CD14-positive monocyte (primary cell): ENCODE measurements around the gene NEUROD1. TPM values are rescaled to one million over a fixed set of nuclear protein-coding genes. Genes with fewer than 3 reads are reported as not detected.

Experiments
- DNase-seq, 3 donors: peaks; one replicate each; pipeline ENCODE4 v3.0.0-alpha.2; 2011 to 2022
- H2AFZ ChIP-seq: 2 replicates; pipeline ENCODE4 v1.6.0; 2012; ENCODE audit warnings: mild to moderate bottlenecking, low read depth, low read length, inconsistent platforms; ENCODE audit not compliant: insufficient read depth, poor library complexity, severe bottlenecking
- H3K27ac ChIP-seq, 2 donors: 1 replicate in 1 of 2; 2 replicates in 1 of 2; pipeline ENCODE4 v1.5.1; 2012 to 2013; ENCODE audit warnings: low read length in 2 of 2, control low read depth in 1 of 2, inconsistent platforms in 1 of 2, low read depth in 1 of 2, mild to moderate bottlenecking in 1 of 2
- H3K27me3 ChIP-seq, 2 donors: one replicate each; pipeline versions ENCODE4 v1.6.0 to v1.6.1; 2011 to 2013; ENCODE audit warnings: low read length in 2 of 2; ENCODE audit not compliant: control insufficient read depth in 2 of 2, insufficient read depth in 2 of 2
- H3K36me3 ChIP-seq, 2 donors: replicated peaks in 1 of 2; 1 replicate in 1 of 2; 2 replicates in 1 of 2; pipeline versions ENCODE4 v1.5.1 to v1.6.1; 2012 to 2013; ENCODE audit warnings: low read length in 2 of 2, control low read depth in 1 of 2, inconsistent platforms in 1 of 2, mild to moderate bottlenecking in 1 of 2; ENCODE audit not compliant: insufficient read depth in 2 of 2, control insufficient read depth in 1 of 2
- H3K4me1 ChIP-seq, 2 donors: 1 replicate in 1 of 2; 2 replicates in 1 of 2; pipeline versions ENCODE4 v1.5.1 to v1.6.1; 2012 to 2013; ENCODE audit warnings: low read length in 2 of 2, control low read depth in 1 of 2, inconsistent platforms in 1 of 2, mild to moderate bottlenecking in 1 of 2, moderate library complexity in 1 of 2; ENCODE audit not compliant: insufficient read depth in 2 of 2, control insufficient read depth in 1 of 2
- H3K4me2 ChIP-seq: replicated peaks from 2 replicates; pipeline ENCODE3; 2012; ENCODE audit warnings: low read length, moderate library complexity, mild to moderate bottlenecking; ENCODE audit not compliant: poor library complexity, severe bottlenecking; ENCODE audit errors: extremely low read depth
- H3K4me3 ChIP-seq, 3 experiments: fragments of 200-600 bp in 1 of 3; sonication (generic) in 1 of 3; replicated peaks in 1 of 3; 1 replicate in 2 of 3; 2 replicates in 1 of 3; pipeline ENCODE4 v1.5.1; 2011 to 2013; ENCODE audit warnings: low read length in 3 of 3, mild to moderate bottlenecking in 3 of 3, control low read depth in 2 of 3, low read depth in 2 of 3, inconsistent platforms in 1 of 3, moderate library complexity in 1 of 3
- H3K79me2 ChIP-seq: 2 replicates; pipeline ENCODE4 v1.6.0; 2012; ENCODE audit warnings: mild to moderate bottlenecking, control low read depth, inconsistent platforms, low read length, moderate library complexity; ENCODE audit not compliant: insufficient read depth
- H3K9ac ChIP-seq: 2 replicates; pipeline ENCODE4 v1.6.0; 2017; ENCODE audit warnings: low read length, mild to moderate bottlenecking; ENCODE audit not compliant: insufficient read depth, poor library complexity, severe bottlenecking
- H3K9me3 ChIP-seq, 2 donors: replicated peaks in 1 of 2; 1 replicate in 1 of 2; 2 replicates in 1 of 2; pipeline versions ENCODE4 v1.5.1 to v1.6.1; 2012 to 2013; ENCODE audit warnings: low read length in 2 of 2, control low read depth in 1 of 2; ENCODE audit not compliant: control insufficient read depth in 1 of 2, insufficient read depth in 1 of 2
- H4K20me1 ChIP-seq: 2 replicates; pipeline ENCODE4 v1.6.0; 2012; ENCODE audit warnings: mild to moderate bottlenecking, low read length, control low read depth, moderate library complexity; ENCODE audit not compliant: insufficient read depth
- H3K27ac Mint-ChIP-seq, 7 donors: one replicate each; pipeline ENCODE4 v1.8.0; 2020; ENCODE audit warnings: mild to moderate bottlenecking in 7 of 7, mixed read lengths in 7 of 7, moderate library complexity in 6 of 7, inconsistent platforms in 2 of 7
- H3K27me3 Mint-ChIP-seq, 3 donors: one replicate each; pipeline ENCODE4 v1.8.0; 2021 to 2022; ENCODE audit warnings: low read depth in 3 of 3, mild to moderate bottlenecking in 3 of 3, mixed read lengths in 3 of 3, moderate library complexity in 3 of 3, inconsistent platforms in 1 of 3
- H3K36me3 Mint-ChIP-seq, 2 donors: one replicate each; pipeline ENCODE4 v1.8.0; 2020; ENCODE audit warnings: mixed read lengths in 2 of 2, inconsistent platforms in 1 of 2, mild to moderate bottlenecking in 1 of 2
- H3K4me1 Mint-ChIP-seq: one replicate; pipeline ENCODE4 v1.8.0; 2020; ENCODE audit warnings: mild to moderate bottlenecking, mixed read lengths
- H3K4me3 Mint-ChIP-seq, 2 donors: one replicate each; pipeline ENCODE4 v1.8.0; 2020; ENCODE audit warnings: mild to moderate bottlenecking in 2 of 2, mixed read lengths in 2 of 2, moderate library complexity in 1 of 2
- H3K9me3 Mint-ChIP-seq, 7 donors: one replicate each; pipeline ENCODE4 v1.8.0; 2020 to 2022; ENCODE audit warnings: mixed read lengths in 7 of 7, mild to moderate bottlenecking in 6 of 7, moderate library complexity in 6 of 7, inconsistent platforms in 2 of 7
- WGBS: methylation state at CpG from one replicate; pipeline ENCODE4 v1.1.5; 2013; ENCODE audit warnings: missing lambda C conversion rate; ENCODE audit not compliant: insufficient coverage; 5-methylcytosine and 5-hydroxymethylcytosine counted together
- intact Hi-C, 2 donors: fragments of 100-400 bp; cut with micrococcal nuclease; formaldehyde crosslinking; loops; one replicate each; pipeline versions ENCODE4 v1.15.0 to v1.15.1; 2023
- polyA plus RNA-seq, 3 donors: library from polyadenylated mRNA; depleted of rRNA in 1 of 3; unstranded in 2 of 3; stranded (reverse) in 1 of 3; fragments of 300-500 nt in 2 of 3; fragments of >200 nt in 1 of 3; fragmentation: Illumina TruSeq in 2 of 3; gene quantifications; 1 replicate in 2 of 3; 2 replicates in 1 of 3; pipeline ENCODE4 v1.2.3, GENCODE V29; 2012 to 2021
- TF ChIP-seq, protein P1 (sequence below): fragments of 200-600 bp; IDR thresholded peaks from one replicate; pipeline ENCODE4 v1.8.0; 2022; ENCODE audit warnings: antibody characterized with exemption, mild to moderate bottlenecking

NEUROD1 gene
- polyA plus RNA-seq, 3 donors = not detected

DNA sequence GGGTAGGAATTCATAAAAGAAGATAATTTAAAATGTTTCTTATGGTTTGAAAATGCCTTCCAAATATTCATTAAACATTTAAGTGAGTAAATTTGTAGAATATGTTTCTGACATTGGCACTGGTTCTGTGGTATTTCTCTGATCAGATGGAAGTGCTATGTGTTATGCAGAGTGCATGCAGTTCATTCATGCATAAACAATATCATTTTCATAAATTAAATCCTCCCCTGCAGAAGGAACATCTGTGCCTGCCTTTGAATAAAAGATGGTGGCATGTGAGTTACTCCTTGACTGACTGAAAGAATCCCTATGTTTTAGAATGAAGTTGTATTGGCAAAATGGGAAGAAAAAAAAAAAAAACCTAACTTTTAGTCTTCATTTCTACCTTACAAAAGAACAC, 5.9 kb downstream of the NEUROD1 start:
- peaks cover 33 to 49% (median 44%) of the 10 kb centered on the region in 3 donors for H3K27me3 Mint-ChIP-seq
- peaks cover 3 to 16% (median 8%) of the 10 kb centered on the region in 7 donors for H3K9me3 Mint-ChIP-seq

DNA sequence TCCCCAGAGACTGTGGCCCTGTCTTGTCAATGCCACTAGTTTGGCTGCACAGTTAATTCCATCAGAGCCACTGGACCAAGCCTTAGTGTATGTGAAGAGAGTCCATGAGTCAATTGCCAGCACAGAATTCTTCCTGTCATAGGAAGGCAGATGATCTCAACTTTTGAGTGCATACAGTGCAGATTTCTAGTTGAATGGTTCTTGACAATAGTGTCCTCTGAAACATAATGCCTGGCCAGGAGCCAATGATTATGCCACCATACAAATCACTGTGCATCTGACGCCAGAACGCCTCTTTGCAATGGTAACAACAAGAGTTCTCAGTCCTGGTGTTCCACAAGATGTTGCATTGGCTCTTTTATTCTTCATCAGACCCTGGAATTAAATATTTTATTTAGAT, 7.1 kb downstream of the NEUROD1 start:
- intact Hi-C loops = no loop called here
- H3K9me3 ChIP-seq = peaks cover 0 to 7% of the 10 kb centered on the region in 2 donors
- no peaks in the 10 kb centered on the region for H3K36me3 ChIP-seq
- H3K4me1 Mint-ChIP-seq = peaks cover 13% of the 10 kb centered on the region
- no peak for DNase-seq
- no CpG with 5 or more reads among the region's 2 CpGs for WGBS
- H3K4me3 Mint-ChIP-seq = no peak overlapping the region
- H3K79me2 ChIP-seq = no peaks in the 10 kb centered on the region
- peaks cover 24 to 42% (median 34%) of the 10 kb centered on the region in 3 donors for H3K27me3 Mint-ChIP-seq
- TF ChIP-seq, protein P1, sequence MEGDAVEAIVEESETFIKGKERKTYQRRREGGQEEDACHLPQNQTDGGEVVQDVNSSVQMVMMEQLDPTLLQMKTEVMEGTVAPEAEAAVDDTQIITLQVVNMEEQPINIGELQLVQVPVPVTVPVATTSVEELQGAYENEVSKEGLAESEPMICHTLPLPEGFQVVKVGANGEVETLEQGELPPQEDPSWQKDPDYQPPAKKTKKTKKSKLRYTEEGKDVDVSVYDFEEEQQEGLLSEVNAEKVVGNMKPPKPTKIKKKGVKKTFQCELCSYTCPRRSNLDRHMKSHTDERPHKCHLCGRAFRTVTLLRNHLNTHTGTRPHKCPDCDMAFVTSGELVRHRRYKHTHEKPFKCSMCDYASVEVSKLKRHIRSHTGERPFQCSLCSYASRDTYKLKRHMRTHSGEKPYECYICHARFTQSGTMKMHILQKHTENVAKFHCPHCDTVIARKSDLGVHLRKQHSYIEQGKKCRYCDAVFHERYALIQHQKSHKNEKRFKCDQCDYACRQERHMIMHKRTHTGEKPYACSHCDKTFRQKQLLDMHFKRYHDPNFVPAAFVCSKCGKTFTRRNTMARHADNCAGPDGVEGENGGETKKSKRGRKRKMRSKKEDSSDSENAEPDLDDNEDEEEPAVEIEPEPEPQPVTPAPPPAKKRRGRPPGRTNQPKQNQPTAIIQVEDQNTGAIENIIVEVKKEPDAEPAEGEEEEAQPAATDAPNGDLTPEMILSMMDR = no peak
- H3K36me3 Mint-ChIP-seq = peaks cover 0 to 2% of the 10 kb centered on the region in 2 donors
- no peak overlapping the region for H2AFZ ChIP-seq
- no peaks in the 10 kb centered on the region for H4K20me1 ChIP-seq
- peaks cover 0 to 5% of the 10 kb centered on the region in 2 donors for H3K4me1 ChIP-seq
- H3K9ac ChIP-seq = no peak overlapping the region
- no peak overlapping the region for H3K4me3 ChIP-seq
- no peak overlapping the region for H3K4me2 ChIP-seq
- no peak overlapping the region for H3K27ac ChIP-seq
- H3K9me3 Mint-ChIP-seq = peaks cover 0 to 7% (median 3%) of the 10 kb centered on the region in 7 donors
- H3K27me3 ChIP-seq = peaks cover 27 to 44% of the 10 kb centered on the region in 2 donors
- H3K27ac Mint-ChIP-seq = no peak overlapping the region

More for the DNA sequence above, 5.9 kb downstream of the NEUROD1 start:
- Histone ChIP-seq H3K4me2 (no peak overlapping the region), H3K79me2 (no peaks in the 10 kb centered on the region), H2AFZ (no peak overlapping the region), H3K9ac (no peak overlapping the region), H3K27ac (no peak overlapping the region), H4K20me1 (no peaks in the 10 kb centered on the region), H3K9me3 (peaks cover 0 to 20% of the 10 kb centered on the region in 2 donors), H3K4me3 (no peak overlapping the region), H3K27me3 (peaks cover 36 to 57% of the 10 kb centered on the region in 2 donors), H3K36me3 (no peaks in the 10 kb centered on the region), H3K4me1 (peaks cover 0 to 5% of the 10 kb centered on the region in 2 donors)
- no peak for DNase-seq
- H3K4me3 Mint-ChIP-seq = peak overlapping the region in 1 of 2 donors; percentile 5
- peaks cover 0 to 5% of the 10 kb centered on the region in 2 donors for H3K36me3 Mint-ChIP-seq
- H3K4me1 Mint-ChIP-seq = peaks cover 22% of the 10 kb centered on the region
- intact Hi-C loops = no loop called here
- TF ChIP-seq, protein P1 = no peak
- H3K27ac Mint-ChIP-seq = no peak overlapping the region
